Measurements from ENCODE around the gene RAP1GAP2. TPM values are rescaled to one million over a fixed set of nuclear protein-coding genes. Genes with fewer than 3 reads are reported as not detected.

RAP1GAP2 gene
- total and polyA plus RNA-seq, 2 of the 8 experiments (the other 6 are each of a cell fraction or from before 2014, with no cell fraction given): 24.0 to 63.8 TPM

GRCh38 chr17:2749784-2750181 is 46.5 kb upstream of the RAP1GAP2 start:
- H3K18ac ChIP-seq (ENCODE audit: extremely low read depth, low read length): peak overlapping the region; percentile 71
- 5% methylated on average over 21 of the region's 35 CpGs; no CpG with 5 or more reads in 1 of the 2 experiments for WGBS, 2 experiments (ENCODE audit: extremely low coverage in 1 of 2, insufficient coverage in 1 of 2, insufficient read length in 1 of 2, insufficient replicate concordance in 2 of 2, low coverage in 1 of 2, low lambda C conversion rate in 2 of 2, missing lambda C conversion rate in 1 of 2)
- H3K4me2 ChIP-seq (ENCODE audit: insufficient read depth in 1 of 2, low read depth in 2 of 2, low read length in 2 of 2): peak overlapping the region; percentile 43 to 53
- H2BK12ac ChIP-seq (ENCODE audit: low read depth, low read length): no peak overlapping the region
- peaks cover 0 to 11% (median 4%) of the 10 kb centered on the region in 4 experiments; a peak in 3 of 7 replicates for H3K4me1 ChIP-seq (replicated peaks in 1 of 4; ENCODE audit: control insufficient read depth in 3 of 4, insufficient read depth in 4 of 4, low read length in 3 of 4)
- no peak overlapping the region for H2AK5ac ChIP-seq (ENCODE audit: low read depth, low read length)
- peaks cover 0 to 4% (median 1%) of the 10 kb centered on the region in 4 experiments; a peak in 3 of 7 replicates for H3K27me3 ChIP-seq (replicated peaks in 1 of 4; ENCODE audit: control insufficient read depth in 3 of 4, extremely low read depth in 1 of 4, insufficient read depth in 3 of 4, low read length in 3 of 4)
- no peak overlapping the region for H3K9ac ChIP-seq (replicated peaks in 1 of 4; ENCODE audit: extremely low read depth in 1 of 4, low read depth in 3 of 4, low read length in 3 of 4)
- H4K8ac ChIP-seq (ENCODE audit: extremely low read depth, insufficient read depth, low read length): no peak overlapping the region
- no peaks in the 10 kb centered on the region for H3K9me3 ChIP-seq (ENCODE audit: insufficient read depth in 2 of 2, low read depth in 1 of 2, low read length in 1 of 2)
- no peak overlapping the region for H3K23ac ChIP-seq (ENCODE audit: insufficient read length)
- H3K4me3 ChIP-seq (ENCODE audit: extremely low read depth in 1 of 4, insufficient read depth in 2 of 4, low read depth in 3 of 4, low read length in 4 of 4): peak overlapping the region in 2 of 4 experiments; percentile 60 to 74; a peak in 4 of 8 replicates
- POLR2A ChIA-PET (ENCODE audit: partially characterized antibody): interaction anchor here (0.6 to 1.8 kb wide), 3 partner anchors 28 to 239 kb away, joined by 3 to 5 read pairs (median 3); partner anchors contain the start of gene METTL16
- peaks cover 2 to 3% of the 10 kb centered on the region in 2 experiments for H4K20me1 ChIP-seq (replicated peaks in 1 of 2; ENCODE audit: control insufficient read depth in 1 of 2, insufficient read depth in 2 of 2, low read length in 2 of 2)
- no peak overlapping the region for H2BK120ac ChIP-seq (replicated peaks; ENCODE audit: low read depth, low read length)
- no peak overlapping the region for H4K5ac ChIP-seq (ENCODE audit: insufficient read length, low read depth, low read length)
- DNase-seq (ENCODE audit: low read depth in 1 of 2, low spot score in 2 of 2) (peak; percentile 44 to 96), FAIRE-seq (peak; percentile 55)
- no peak overlapping the region for H3K14ac ChIP-seq (ENCODE audit: insufficient read length)
- H2AFZ ChIP-seq (ENCODE audit: low read length): no peak overlapping the region
- H3K27ac ChIP-seq (ENCODE audit: low read depth, low read length): no peak overlapping the region
- 0 out of 4 replicates have a peak, but pooled peaks cover 0 to 3% of the 10 kb centered on the region in 2 experiments for H3K79me2 ChIP-seq (ENCODE audit: control insufficient read depth in 1 of 2, insufficient read depth in 2 of 2, low read length in 2 of 2)
- H3K36me3 ChIP-seq (ENCODE audit: control insufficient read depth in 2 of 4, insufficient read depth in 4 of 4, low read length in 3 of 4): no peaks in the 10 kb centered on the region
- H3K4ac ChIP-seq (replicated peaks; ENCODE audit: insufficient read length, low read depth, low read length): no peak overlapping the region
- CTCF ChIA-PET (ENCODE audit: partially characterized antibody): interaction anchor here (1.4 to 1.6 kb wide), 2 partner anchors 27 to 37 kb away, joined by 4 to 6 read pairs; no protein-coding TSS in a partner anchor
- no peak overlapping the region for H3K56ac ChIP-seq (replicated peaks; ENCODE audit: insufficient read length, low read depth, low read length)
- no peak overlapping the region for H2BK5ac ChIP-seq (ENCODE audit: low read depth, low read length)
- H2BK20ac ChIP-seq (ENCODE audit: low read length): no peak overlapping the region
- no peak overlapping the region for H4K91ac ChIP-seq (replicated peaks; ENCODE audit: insufficient read length, low read length)
- H2BK15ac ChIP-seq (ENCODE audit: low read length): no peak overlapping the region
- no peaks in the 10 kb centered on the region for H3K79me1 ChIP-seq (ENCODE audit: low read depth, low read length)
- peaks cover 4% of the 10 kb centered on the region; the same call in 1 of the 2 replicates for H3K23me2 ChIP-seq (ENCODE audit: low read depth, low read length)
- TF ChIP-seq SIRT6 (IDR thresholded peaks at IDR 0.05; ENCODE audit: low read length) (no peak), NANOG (IDR thresholded peaks at IDR 0.05; ENCODE audit: insufficient read depth, low read depth, low read length, poor library complexity, severe bottlenecking) (no peak), SP2 (IDR thresholded peaks at IDR 0.05; ENCODE audit: low read length) (no peak), EZH2 (IDR thresholded peaks at IDR 0.05; ENCODE audit: low read depth, low read length, severe bottlenecking) (no peak), SP4 (IDR thresholded peaks at IDR 0.05; ENCODE audit: low read length) (no peak), EP300 (IDR thresholded peaks at IDR 0.05; ENCODE audit: borderline replicate concordance in 1 of 2, low read depth in 2 of 2, low read length in 2 of 2) (no peak; a peak in 1 of 3 replicates), CEBPB (IDR thresholded peaks at IDR 0.05; ENCODE audit: low read depth, low read length) (no peak), RFX5 (IDR thresholded peaks at IDR 0.05; ENCODE audit: borderline replicate concordance, low read depth, low read length) (no peak), SIX5 (IDR thresholded peaks at IDR 0.05; ENCODE audit: low read depth, low read length) (no peak), TEAD4 (IDR thresholded peaks at IDR 0.05; ENCODE audit: low read depth, low read length) (0 out of 2 replicates have a peak, but pooled peaks have one; percentile 1), POLR2A (IDR thresholded peaks at IDR 0.05; ENCODE audit: control extremely low read depth in 1 of 2, low read depth in 2 of 2, low read length in 2 of 2) (no peak), GTF2F1 (IDR thresholded peaks at IDR 0.05; ENCODE audit: borderline replicate concordance, low read depth, low read length) (no peak), POU5F1 (IDR thresholded peaks at IDR 0.05; ENCODE audit: low read depth, low read length) (no peak), BCL11A (IDR thresholded peaks at IDR 0.05; ENCODE audit: low read depth in 2 of 2, low read length in 2 of 2) (no peak), TAF1 (IDR thresholded peaks at IDR 0.05; ENCODE audit: low read depth, low read length) (0 out of 2 replicates have a peak, but pooled peaks have one; percentile 35)
